ENCODE measurements around the gene FUT1.

Gene FUT1

DNA sequence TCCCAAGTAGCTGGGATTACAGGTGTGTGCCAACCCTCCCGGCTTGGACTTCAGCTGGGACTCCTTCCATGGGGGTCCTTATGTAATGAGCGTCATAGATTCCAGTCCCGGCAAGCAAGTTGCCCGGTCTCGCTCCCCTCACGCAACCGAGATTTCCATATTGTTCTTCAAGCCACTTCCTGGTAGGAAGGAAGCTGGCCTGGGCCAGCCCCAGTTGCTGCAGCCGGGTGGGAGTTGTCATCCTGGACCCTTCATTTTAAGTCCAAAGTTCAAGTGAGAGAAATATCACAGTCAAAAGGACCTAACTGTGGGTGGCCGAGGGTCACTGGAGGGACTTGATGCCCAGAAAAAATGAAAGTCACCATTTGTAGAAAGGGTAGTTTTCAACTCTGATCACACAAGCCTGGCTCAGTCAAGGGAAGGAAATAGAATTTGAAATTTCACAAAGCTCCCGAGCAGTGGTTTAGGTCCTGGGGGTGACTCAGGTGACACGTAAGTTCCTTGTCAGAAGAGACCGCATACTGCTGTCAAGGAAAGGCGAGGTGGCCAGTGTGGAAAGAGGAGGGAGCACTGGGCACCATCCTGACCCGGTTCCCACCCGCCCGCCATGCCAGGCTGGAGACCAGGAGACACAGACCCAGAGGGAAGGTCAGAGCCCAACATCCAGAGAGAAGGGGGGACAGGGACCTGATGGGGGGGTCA is 8.2 kb upstream of the FUT1 start:
- Histone ChIP-seq H3F3A (ENCODE audit: low read depth) (no peaks in the 10 kb centered on the region), H3K36me3 (ENCODE audit: insufficient read depth, low read length) (no peaks in the 10 kb centered on the region), H3K4me3 (ENCODE audit: low read length, poor library complexity, severe bottlenecking) (no peak overlapping the region), H3K9ac (ENCODE audit: low read depth, low read length, poor library complexity, severe bottlenecking) (no peak overlapping the region), H2AFZ (ENCODE audit: low read length) (peak overlapping the region; percentile 65), H3K9me3 (ENCODE audit: insufficient read depth, low read depth, low read length) (no peaks in the 10 kb centered on the region), H3K4me2 (ENCODE audit: low read depth, low read length, poor library complexity, severe bottlenecking) (no peak overlapping the region), H3K4me1 (ENCODE audit: insufficient read depth, low read length, poor library complexity, severe bottlenecking) (peaks cover 4% of the 10 kb centered on the region), H3K27me3 (ENCODE audit: insufficient read depth, low read length, poor library complexity, severe bottlenecking) (no peaks in the 10 kb centered on the region), H3K9me2 (replicated peaks; ENCODE audit: low read depth, low read length) (no peaks in the 10 kb centered on the region), H4K20me1 (ENCODE audit: insufficient read depth, low read length, poor library complexity, severe bottlenecking) (no peaks in the 10 kb centered on the region), H3K79me2 (ENCODE audit: insufficient read depth, low read length) (no peaks in the 10 kb centered on the region)
- no peak for TF ChIP-seq EZH2phosphoT487 (IDR thresholded peaks at IDR 0.05; ENCODE audit: borderline replicate concordance)
- TF ChIP-seq, protein P1, sequence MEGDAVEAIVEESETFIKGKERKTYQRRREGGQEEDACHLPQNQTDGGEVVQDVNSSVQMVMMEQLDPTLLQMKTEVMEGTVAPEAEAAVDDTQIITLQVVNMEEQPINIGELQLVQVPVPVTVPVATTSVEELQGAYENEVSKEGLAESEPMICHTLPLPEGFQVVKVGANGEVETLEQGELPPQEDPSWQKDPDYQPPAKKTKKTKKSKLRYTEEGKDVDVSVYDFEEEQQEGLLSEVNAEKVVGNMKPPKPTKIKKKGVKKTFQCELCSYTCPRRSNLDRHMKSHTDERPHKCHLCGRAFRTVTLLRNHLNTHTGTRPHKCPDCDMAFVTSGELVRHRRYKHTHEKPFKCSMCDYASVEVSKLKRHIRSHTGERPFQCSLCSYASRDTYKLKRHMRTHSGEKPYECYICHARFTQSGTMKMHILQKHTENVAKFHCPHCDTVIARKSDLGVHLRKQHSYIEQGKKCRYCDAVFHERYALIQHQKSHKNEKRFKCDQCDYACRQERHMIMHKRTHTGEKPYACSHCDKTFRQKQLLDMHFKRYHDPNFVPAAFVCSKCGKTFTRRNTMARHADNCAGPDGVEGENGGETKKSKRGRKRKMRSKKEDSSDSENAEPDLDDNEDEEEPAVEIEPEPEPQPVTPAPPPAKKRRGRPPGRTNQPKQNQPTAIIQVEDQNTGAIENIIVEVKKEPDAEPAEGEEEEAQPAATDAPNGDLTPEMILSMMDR (conservative IDR thresholded peaks at IDR 0.05; ENCODE audit: low read length) = no peak

GRCh38 chr19:48757741-48758144 is 5.3 kb upstream of the FUT1 start:
- Histone ChIP-seq H3K9me3 (ENCODE audit: insufficient read depth, low read depth, low read length) (no peaks in the 10 kb centered on the region), H3K79me2 (ENCODE audit: insufficient read depth, low read length) (no peaks in the 10 kb centered on the region), H4K20me1 (ENCODE audit: insufficient read depth, low read length, poor library complexity, severe bottlenecking) (no peaks in the 10 kb centered on the region), H3K4me1 (ENCODE audit: insufficient read depth, low read length, poor library complexity, severe bottlenecking) (peaks cover 4% of the 10 kb centered on the region), H3K27me3 (ENCODE audit: insufficient read depth, low read length, poor library complexity, severe bottlenecking) (no peaks in the 10 kb centered on the region), H2AFZ (ENCODE audit: low read length) (no peak overlapping the region), H3K9me2 (replicated peaks; ENCODE audit: low read depth, low read length) (no peaks in the 10 kb centered on the region), H3K36me3 (ENCODE audit: insufficient read depth, low read length) (no peaks in the 10 kb centered on the region), H3K4me2 (ENCODE audit: low read depth, low read length, poor library complexity, severe bottlenecking) (no peak overlapping the region), H3K9ac (ENCODE audit: low read depth, low read length, poor library complexity, severe bottlenecking) (no peak overlapping the region), H3F3A (ENCODE audit: low read depth) (no peaks in the 10 kb centered on the region), H3K4me3 (ENCODE audit: low read length, poor library complexity, severe bottlenecking) (no peak overlapping the region)
- TF ChIP-seq, protein P1 (conservative IDR thresholded peaks at IDR 0.05; ENCODE audit: low read length) = no peak
- no peak for TF ChIP-seq EZH2phosphoT487 (IDR thresholded peaks at IDR 0.05; ENCODE audit: borderline replicate concordance)

- Histone ChIP-seq H3K79me2 (ENCODE audit: insufficient read depth, low read length) (no peaks in the 10 kb centered on the region), H3K27me3 (ENCODE audit: insufficient read depth, low read length, poor library complexity, severe bottlenecking) (no peaks in the 10 kb centered on the region), H4K20me1 (ENCODE audit: insufficient read depth, low read length, poor library complexity, severe bottlenecking) (no peaks in the 10 kb centered on the region), H3K4me1 (ENCODE audit: insufficient read depth, low read length, poor library complexity, severe bottlenecking) (peaks cover 4% of the 10 kb centered on the region), H3K4me2 (ENCODE audit: low read depth, low read length, poor library complexity, severe bottlenecking) (no peak overlapping the region), H3K9ac (ENCODE audit: low read depth, low read length, poor library complexity, severe bottlenecking) (no peak overlapping the region), H3K9me3 (ENCODE audit: insufficient read depth, low read depth, low read length) (no peaks in the 10 kb centered on the region), H3F3A (ENCODE audit: low read depth) (no peaks in the 10 kb centered on the region), H3K36me3 (ENCODE audit: insufficient read depth, low read length) (no peaks in the 10 kb centered on the region), H3K4me3 (ENCODE audit: low read length, poor library complexity, severe bottlenecking) (no peak overlapping the region), H3K9me2 (replicated peaks; ENCODE audit: low read depth, low read length) (no peaks in the 10 kb centered on the region), H2AFZ (ENCODE audit: low read length) (no peak overlapping the region)
- TF ChIP-seq, protein P1 (conservative IDR thresholded peaks at IDR 0.05; ENCODE audit: low read length) = no peak
Observed at GRCh38 chr19:48757089-48757675, 4.7 kb upstream of the FUT1 start.

Measured in Loucy (cell line).